ENCODE measurements around the gene CEP20.

The CEP20 gene

GRCh38 chr16:15830832-15831451 lies 57.5 kb downstream of the CEP20 start:
- DNase-seq = no peak

- DNase-seq = no peak
Measured at GRCh38 chr16:15829460-15829859, 58.9 kb downstream of the CEP20 start.

- DNase-seq = no peak
Measured at GRCh38 chr16:15827709-15828343, 60.6 kb downstream of the CEP20 start.

GRCh38 chr16:15827299-15827698 lies 61.1 kb downstream of the CEP20 start:
- DNase-seq = no peak

GRCh38 chr16:15825750-15826305 lies 62.6 kb downstream of the CEP20 start:
- no peak for DNase-seq

- DNase-seq = no peak
Measured at GRCh38 chr16:15822957-15823356, 65.4 kb downstream of the CEP20 start.

- no peak for DNase-seq
Measured at GRCh38 chr16:15820837-15821236, 67.6 kb downstream of the CEP20 start.

- no peak for DNase-seq
Measured at GRCh38 chr16:15819046-15819445, 69.4 kb downstream of the CEP20 start.

GRCh38 chr16:15817446-15817845 lies 71.0 kb downstream of the CEP20 start:
- DNase-seq = no peak

- no peak for DNase-seq
Measured at GRCh38 chr16:15816228-15816627, 72.2 kb downstream of the CEP20 start.

Data from NCI-H524 treated with DMSO at 0.1 percent for 48 hours (cell line).